CD4-positive, CD25-positive, alpha-beta regulatory T cell (primary cell): Measurements from ENCODE around the gene COL8A2. TPM values are rescaled to one million over a fixed set of nuclear protein-coding genes. Genes with fewer than 3 reads are reported as not detected.
A peak's percentile ranks its signal among the peaks of the same experiment; 100 is the strongest.

ENCODE experiments used
- ATAC-seq, 2 donors: fragments of 150-1000 bp; cut with Tn5 transposase; one replicate each; pipeline ENCODE4 v1.10.0; 2021; ENCODE audit warnings: low read depth in 2 of 2, moderate number of reproducible peaks in 2 of 2, moderate library complexity in 1 of 2
- DNase-seq, 3 donors: peaks; one replicate each; pipeline versions ENCODE4 v3.0.0 to v3.0.0-alpha.2; 2012 to 2022; ENCODE audit warnings: mixed read lengths in 1 of 3
- H3K27ac ChIP-seq: one replicate; pipeline ENCODE4 v1.7.0; 2013; ENCODE audit warnings: mild to moderate bottlenecking, low read length; ENCODE audit not compliant: insufficient read depth, poor library complexity, severe bottlenecking
- H3K27me3 ChIP-seq: one replicate; pipeline ENCODE4 v1.7.0; 2013; ENCODE audit warnings: low read length; ENCODE audit not compliant: control insufficient read depth, insufficient read depth
- H3K36me3 ChIP-seq: one replicate; pipeline ENCODE4 v1.7.0; 2013; ENCODE audit warnings: mild to moderate bottlenecking, low read length, moderate library complexity; ENCODE audit not compliant: control insufficient read depth, insufficient read depth
- H3K4me1 ChIP-seq: 2 replicates; pipeline ENCODE4 v1.7.0; 2013; ENCODE audit warnings: mild to moderate bottlenecking, low read length; ENCODE audit not compliant: insufficient read depth, control insufficient read depth, poor library complexity, severe bottlenecking
- H3K4me3 ChIP-seq: one replicate; pipeline ENCODE4 v1.7.0; 2013; ENCODE audit warnings: low read depth, mild to moderate bottlenecking, low read length, moderate library complexity
- H3K9me3 ChIP-seq, 2 experiments: 1 replicate in 1 of 2; 2 replicates in 1 of 2; pipeline ENCODE4 v1.7.0; 2013; ENCODE audit warnings: low read length in 2 of 2, mild to moderate bottlenecking in 1 of 2, moderate library complexity in 1 of 2; ENCODE audit not compliant: control insufficient read depth in 2 of 2
- H3K27ac Mint-ChIP-seq, 3 donors: one replicate each; pipeline ENCODE4 v1.8.0; 2020 to 2022; ENCODE audit warnings: mild to moderate bottlenecking in 3 of 3, mixed read lengths in 3 of 3, moderate library complexity in 2 of 3
- H3K27me3 Mint-ChIP-seq: one replicate; pipeline ENCODE4 v1.8.0; 2022; ENCODE audit warnings: mild to moderate bottlenecking, mixed read lengths
- H3K36me3 Mint-ChIP-seq: one replicate; pipeline ENCODE4 v1.8.0; 2020; ENCODE audit warnings: mixed read lengths
- H3K4me1 Mint-ChIP-seq, 4 donors: one replicate each; pipeline ENCODE4 v1.8.0; 2020 to 2022; ENCODE audit warnings: mixed read lengths in 4 of 4, mild to moderate bottlenecking in 1 of 4
- H3K4me3 Mint-ChIP-seq, 4 donors: one replicate each; pipeline ENCODE4 v1.8.0; 2020 to 2022; ENCODE audit warnings: mild to moderate bottlenecking in 4 of 4, mixed read lengths in 4 of 4, moderate library complexity in 3 of 4
- H3K9me3 Mint-ChIP-seq, 7 donors: one replicate each; pipeline ENCODE4 v1.8.0; 2020 to 2022; ENCODE audit warnings: mixed read lengths in 7 of 7, mild to moderate bottlenecking in 3 of 7, moderate library complexity in 2 of 7
- polyA plus RNA-seq, 4 donors: library from polyadenylated mRNA; unstranded; fragments of 300-500 nt; fragmentation: Illumina TruSeq; gene quantifications; one replicate each; pipeline ENCODE4 v1.2.3, GENCODE V29; 2021
- total RNA-seq: library from RNA; stranded (reverse); gene quantifications from one replicate; pipeline ENCODE4 v1.2.3, GENCODE V29; 2022

The COL8A2 gene
- total and polyA plus RNA-seq, 5 donors from 2014 or later = 0.03 TPM; not detected in 4

DNA sequence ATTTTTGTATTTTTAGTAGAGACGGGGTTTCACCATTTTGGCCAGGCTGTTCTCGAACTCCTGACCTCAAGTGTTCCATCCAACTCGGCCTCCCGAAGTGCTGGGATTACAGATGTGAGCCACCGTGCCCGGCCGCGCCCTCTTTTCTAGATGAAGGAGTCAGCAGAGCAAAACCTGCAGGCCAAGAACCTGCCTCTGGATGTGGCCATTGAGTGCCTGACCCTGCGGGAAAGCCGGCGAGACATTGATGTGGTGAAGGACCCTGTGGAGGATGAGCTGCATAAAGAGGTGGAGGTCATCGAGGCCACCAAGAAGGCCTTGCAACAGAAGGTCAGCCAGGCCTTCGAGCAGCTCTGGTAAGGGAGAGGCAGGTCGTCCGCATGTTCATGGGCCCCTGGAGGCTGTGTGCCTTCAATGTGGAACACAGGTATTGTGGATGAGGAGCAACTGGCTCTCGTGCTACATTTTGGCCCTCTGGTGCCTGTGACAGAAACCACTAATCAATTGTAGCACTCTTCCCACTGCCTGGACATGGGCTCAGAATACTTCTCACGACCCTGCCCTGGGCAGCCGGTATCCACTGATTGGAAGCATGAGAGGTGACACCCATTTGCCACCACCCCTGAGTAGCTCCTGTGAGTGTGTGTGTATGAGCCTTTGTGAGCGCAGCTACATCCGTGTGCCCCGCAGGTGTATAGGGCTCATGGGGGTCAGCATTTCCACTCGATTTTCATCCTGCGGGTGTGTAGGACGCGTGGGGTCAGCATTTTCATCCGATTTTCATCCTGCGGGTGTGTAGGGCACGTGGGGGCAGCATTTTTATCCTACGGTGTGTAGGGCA, 39.1 kb downstream of the COL8A2 start:
- Histone ChIP-seq H3K27me3 (peaks cover 3% of the 10 kb centered on the region), H3K27ac (no peak overlapping the region), H3K4me3 (no peak overlapping the region), H3K9me3 (no peaks in the 10 kb centered on the region), H3K4me1 (peaks cover 28% of the 10 kb centered on the region), H3K36me3 (no peaks in the 10 kb centered on the region)
- DNase-seq = no peak
- Mint-ChIP-seq H3K27ac (no peak overlapping the region), H3K4me3 (peak overlapping the region in 3 of 4 donors; percentile 25 to 84 (median 57)), H3K9me3 (peaks cover 0 to 3% (median 0%) of the 10 kb centered on the region in 7 donors), H3K4me1 (peaks cover 0 to 21% (median 14%) of the 10 kb centered on the region in 4 donors), H3K36me3 (no peaks in the 10 kb centered on the region), H3K27me3 (peaks cover 38% of the 10 kb centered on the region)
- ATAC-seq = no peak

DNA sequence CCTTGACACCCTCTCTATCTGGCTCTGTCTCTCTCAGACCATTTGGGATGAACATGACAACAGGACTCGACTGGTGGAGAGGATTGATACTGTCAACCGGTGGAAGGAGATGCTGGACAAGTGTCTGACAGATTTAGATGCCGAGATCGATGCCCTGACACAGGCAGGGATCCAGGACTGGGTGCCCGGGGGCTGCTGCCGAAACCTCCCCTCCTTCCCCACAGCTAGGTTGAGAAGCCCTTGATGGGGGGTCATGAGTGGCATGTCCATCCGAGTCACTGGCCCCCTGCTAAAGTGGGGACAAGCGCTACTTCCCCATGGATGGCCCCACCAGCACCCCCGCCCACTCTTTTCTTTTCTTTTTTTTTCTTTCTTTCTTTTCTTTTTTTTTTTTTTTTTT, 39.9 kb downstream of the COL8A2 start:
- Histone ChIP-seq H3K4me3 (no peak overlapping the region), H3K4me1 (peaks cover 26% of the 10 kb centered on the region), H3K27ac (no peak overlapping the region), H3K27me3 (peaks cover 3% of the 10 kb centered on the region), H3K36me3 (no peaks in the 10 kb centered on the region), H3K9me3 (no peaks in the 10 kb centered on the region)
- Mint-ChIP-seq H3K27ac (no peak overlapping the region), H3K9me3 (peaks cover 0 to 3% (median 0%) of the 10 kb centered on the region in 7 donors), H3K4me3 (no peak overlapping the region), H3K27me3 (peaks cover 45% of the 10 kb centered on the region), H3K36me3 (no peaks in the 10 kb centered on the region), H3K4me1 (peaks cover 0 to 20% (median 12%) of the 10 kb centered on the region in 4 donors)
- DNase-seq (no peak), ATAC-seq (no peak)

DNA sequence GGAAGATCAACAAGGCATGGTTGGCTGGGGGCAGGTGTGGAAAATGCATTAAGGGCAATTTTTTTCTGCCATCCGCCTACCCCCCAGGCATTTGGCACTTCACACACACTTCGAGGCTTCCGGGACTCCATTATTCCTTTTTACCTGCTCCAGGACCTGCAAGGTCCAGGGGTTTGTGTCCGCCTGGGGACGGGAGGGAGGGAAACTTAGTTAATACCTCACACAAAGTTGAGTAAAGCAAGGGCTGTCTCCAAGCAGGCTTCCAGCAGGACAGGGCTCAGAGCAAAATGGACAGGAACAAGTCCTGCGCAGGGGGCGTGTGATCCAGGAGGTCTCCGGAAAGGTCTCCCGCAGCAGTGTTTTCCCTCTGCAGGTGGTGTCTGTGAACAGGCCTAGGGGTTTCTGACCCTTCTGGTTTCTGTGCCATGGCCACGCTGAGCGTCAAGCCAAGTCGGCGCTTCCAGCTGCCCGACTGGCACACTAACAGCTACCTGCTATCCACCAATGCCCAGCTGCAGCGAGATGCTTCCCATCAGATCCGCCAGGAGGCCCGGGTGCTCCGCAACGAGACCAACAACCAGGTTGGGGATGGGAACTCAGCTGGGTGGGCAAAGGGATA, 40.4 kb downstream of the COL8A2 start:
- Mint-ChIP-seq H3K36me3 (no peaks in the 10 kb centered on the region), H3K4me3 (peak overlapping the region in 1 of 4 donors; percentile 15), H3K27me3 (peaks cover 42% of the 10 kb centered on the region), H3K9me3 (peaks cover 0 to 3% (median 0%) of the 10 kb centered on the region in 7 donors), H3K27ac (no peak overlapping the region), H3K4me1 (peaks cover 0 to 15% (median 8%) of the 10 kb centered on the region in 4 donors)
- no peak overlapping the region for H3K27ac ChIP-seq
- no peaks in the 10 kb centered on the region for H3K36me3 ChIP-seq
- DNase-seq (no peak), ATAC-seq (no peak)
- H3K27me3 ChIP-seq = peaks cover 3% of the 10 kb centered on the region
- H3K9me3 ChIP-seq = no peaks in the 10 kb centered on the region
- no peak overlapping the region for H3K4me3 ChIP-seq
- peaks cover 23% of the 10 kb centered on the region for H3K4me1 ChIP-seq

DNA sequence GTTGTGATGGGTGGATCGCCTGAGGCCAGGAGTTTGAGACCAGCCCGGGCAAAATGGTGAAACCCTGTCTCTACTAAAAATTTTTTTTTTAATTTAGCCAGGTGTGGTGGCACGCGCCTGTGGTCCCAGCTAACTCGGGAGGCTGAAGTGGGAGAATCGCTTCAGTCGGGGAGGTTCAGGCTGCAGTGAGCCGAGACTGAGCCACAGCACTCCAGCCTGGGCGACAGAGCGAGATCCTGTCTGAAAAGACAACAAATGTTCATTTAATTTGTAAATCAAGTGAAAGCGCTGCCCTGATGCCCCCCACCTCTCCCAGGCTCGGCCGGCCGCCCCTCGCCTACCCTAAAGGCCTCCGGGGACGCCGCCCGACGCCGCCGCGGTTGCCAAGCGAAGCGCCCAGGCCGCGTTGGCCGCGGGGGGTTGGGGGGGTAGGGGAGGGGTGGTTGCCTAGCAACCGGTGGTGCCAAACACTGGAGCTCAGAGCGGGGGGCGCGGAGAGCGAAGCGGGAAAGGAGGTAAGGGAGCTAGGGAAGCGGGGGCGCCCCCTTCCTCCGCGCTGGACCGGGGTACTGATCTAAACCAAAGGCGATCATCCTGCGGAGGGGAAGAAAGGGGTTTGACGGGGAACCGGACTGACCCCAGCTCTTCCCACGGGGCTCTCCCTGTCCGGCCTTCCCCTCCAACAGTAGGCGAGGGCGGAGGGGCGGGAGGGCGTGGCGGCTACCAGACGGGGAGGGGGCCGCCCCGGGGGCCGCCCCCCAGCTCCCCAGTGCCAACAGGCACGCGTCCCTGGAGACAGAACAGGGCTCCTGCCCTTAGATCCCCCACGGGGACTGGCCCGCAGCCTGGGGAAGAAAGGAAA, 41.2 kb downstream of the COL8A2 start, which contains the start of gene TEKT2:
TSS of gene TEKT2 (plus strand) at position 460 of the 862 bp plus-strand sequence. CDS start 828 bp downstream, outside the sequence.
- H3K36me3 ChIP-seq = no peaks in the 10 kb centered on the region
- Mint-ChIP-seq H3K4me3 (peak within 1 kb of the TSS in 1 of 4 donors; percentile 15), H3K27me3 (peaks cover 42% of the 10 kb centered on the region), H3K4me1 (peaks cover 0 to 9% (median 2%) of the 10 kb centered on the region in 4 donors), H3K27ac (no peak within 1 kb of the TSS), H3K9me3 (peaks cover 0 to 3% (median 0%) of the 10 kb centered on the region in 7 donors), H3K36me3 (no peaks in the 10 kb centered on the region)
- no peaks in the 10 kb centered on the region for H3K9me3 ChIP-seq
- DNase-seq (no peak), ATAC-seq (no peak)
- H3K27ac ChIP-seq = no peak within 1 kb of the TSS
- peaks cover 3% of the 10 kb centered on the region for H3K27me3 ChIP-seq
- H3K4me3 ChIP-seq = no peak within 1 kb of the TSS
- peaks cover 17% of the 10 kb centered on the region for H3K4me1 ChIP-seq

DNA sequence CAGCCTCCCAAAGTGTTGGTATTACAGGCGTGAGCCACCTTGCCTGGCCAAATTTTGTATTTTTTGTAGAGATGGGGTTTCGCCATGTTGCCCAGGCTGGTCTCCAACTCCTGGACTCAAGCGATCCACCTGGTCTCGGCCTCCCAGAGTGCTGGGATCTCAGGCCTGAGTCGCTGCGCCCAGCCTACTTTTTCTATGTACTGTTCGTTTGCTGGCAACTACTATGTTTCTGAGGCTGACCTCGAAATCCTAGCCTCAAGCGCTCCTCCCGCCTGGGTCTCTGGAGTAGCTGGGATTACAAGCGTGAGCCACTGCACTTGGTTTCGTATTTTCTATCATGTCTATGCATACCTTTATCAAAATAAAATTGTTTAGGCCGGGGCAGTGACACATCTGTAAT, 41.8 kb downstream of the COL8A2 start:
- ATAC-seq (no peak), DNase-seq (no peak)
- Mint-ChIP-seq H3K4me3 (no peak overlapping the region), H3K4me1 (peaks cover 0 to 7% (median 0%) of the 10 kb centered on the region in 4 donors), H3K27ac (no peak overlapping the region), H3K36me3 (no peaks in the 10 kb centered on the region), H3K27me3 (peaks cover 42% of the 10 kb centered on the region), H3K9me3 (peaks cover 0 to 3% (median 0%) of the 10 kb centered on the region in 7 donors)
- peaks cover 3% of the 10 kb centered on the region for H3K27me3 ChIP-seq
- no peaks in the 10 kb centered on the region for H3K36me3 ChIP-seq
- H3K4me1 ChIP-seq = peaks cover 13% of the 10 kb centered on the region
- H3K27ac ChIP-seq = no peak overlapping the region
- H3K4me3 ChIP-seq = no peak overlapping the region
- no peaks in the 10 kb centered on the region for H3K9me3 ChIP-seq

DNA sequence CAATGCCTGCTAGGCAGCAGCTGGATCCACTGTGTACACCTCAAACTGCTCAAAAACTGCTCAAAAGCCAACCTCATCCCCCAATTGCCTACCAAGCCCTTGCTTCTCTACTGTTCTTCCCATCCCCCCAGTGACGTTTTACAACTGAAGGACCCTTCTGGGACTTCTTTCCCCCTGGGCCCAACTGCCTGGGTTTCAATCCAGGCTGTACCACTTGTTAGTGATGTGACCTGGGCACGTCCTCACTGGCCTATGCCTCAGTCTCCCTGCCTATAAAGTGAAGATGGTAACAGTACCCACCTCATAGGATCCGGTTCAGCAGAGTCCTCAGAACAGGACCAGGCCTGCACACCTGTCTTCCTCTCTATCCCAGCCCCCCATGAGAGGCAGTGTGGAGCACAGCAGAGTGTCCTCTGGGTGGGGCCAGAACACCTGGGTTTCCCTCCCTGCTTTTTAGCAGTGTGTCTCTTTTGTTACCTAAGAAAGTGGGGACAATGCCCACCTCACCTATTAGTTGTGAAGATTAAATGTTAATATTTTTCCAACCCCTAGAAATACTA, 43.0 kb downstream of the COL8A2 start:
- peaks cover 42% of the 10 kb centered on the region for H3K27me3 Mint-ChIP-seq
- H3K4me1 Mint-ChIP-seq = peaks cover 0 to 4% (median 0%) of the 10 kb centered on the region in 4 donors
- H3K27ac Mint-ChIP-seq = no peak overlapping the region
- peaks cover 0 to 4% (median 0%) of the 10 kb centered on the region in 7 donors for H3K9me3 Mint-ChIP-seq
- no peaks in the 10 kb centered on the region for H3K36me3 Mint-ChIP-seq
- Histone ChIP-seq H3K9me3 (no peaks in the 10 kb centered on the region), H3K27ac (no peak overlapping the region), H3K4me1 (peaks cover 10% of the 10 kb centered on the region), H3K4me3 (no peak overlapping the region), H3K36me3 (no peaks in the 10 kb centered on the region), H3K27me3 (peaks cover 3% of the 10 kb centered on the region)
- ATAC-seq (no peak), DNase-seq (no peak)
- no peak overlapping the region for H3K4me3 Mint-ChIP-seq

DNA sequence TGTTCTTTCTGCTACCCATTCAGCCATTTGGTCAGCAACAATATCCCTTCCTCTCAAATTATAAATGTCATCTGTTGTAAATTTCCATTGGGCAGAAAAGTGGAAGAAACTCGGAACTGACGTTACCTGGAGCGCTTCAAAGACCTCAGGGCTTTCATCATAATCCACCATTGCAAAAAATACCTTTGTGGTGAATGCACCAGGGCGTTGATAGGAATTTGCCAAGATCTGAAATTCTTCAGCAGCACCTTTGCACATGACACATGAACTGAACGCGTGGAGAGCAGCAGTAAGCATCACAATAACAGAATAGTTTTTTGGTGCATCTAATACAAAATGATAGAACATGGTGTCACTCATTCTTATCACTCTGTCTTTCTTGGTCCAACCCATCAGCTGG, 44.2 kb downstream of the COL8A2 start:
- Histone ChIP-seq H3K36me3 (no peaks in the 10 kb centered on the region), H3K4me1 (peaks cover 10% of the 10 kb centered on the region), H3K4me3 (no peak overlapping the region), H3K27me3 (peaks cover 3% of the 10 kb centered on the region), H3K9me3 (no peaks in the 10 kb centered on the region), H3K27ac (no peak overlapping the region)
- H3K27ac Mint-ChIP-seq = no peak overlapping the region
- H3K9me3 Mint-ChIP-seq = peaks cover 0 to 1% (median 0%) of the 10 kb centered on the region in 7 donors
- H3K4me1 Mint-ChIP-seq = peaks cover 0 to 3% (median 0%) of the 10 kb centered on the region in 4 donors
- H3K27me3 Mint-ChIP-seq = peaks cover 42% of the 10 kb centered on the region
- no peaks in the 10 kb centered on the region for H3K36me3 Mint-ChIP-seq
- no peak for ATAC-seq
- no peak overlapping the region for H3K4me3 Mint-ChIP-seq
- DNase-seq = no peak
